ENCODE measurements around the gene CBX1. TPM values are rescaled to one million over a fixed set of nuclear protein-coding genes. Genes with fewer than 3 reads are reported as not detected.

Gene CBX1
- total and polyA plus RNA-seq, 2 of the 13 experiments (the other 11 are each of a cell fraction or from before 2014, with no cell fraction given) = 17.8 to 108 TPM

- Histone ChIP-seq H3K27me3 (ENCODE audit: control insufficient read depth in 1 of 2, insufficient read depth in 2 of 2, low read length in 2 of 2) (no peaks in the 10 kb centered on the region), H2AFZ (ENCODE audit: low read length) (no peak overlapping the region), H4K20me1 (ENCODE audit: insufficient read depth, low read length) (peaks cover 40% of the 10 kb centered on the region), H3K4me3 (replicated peaks in 1 of 3; ENCODE audit: insufficient read depth in 1 of 3, low read depth in 2 of 3, low read length in 3 of 3) (no peak overlapping the region), H3K36me3 (replicated peaks in 1 of 2; ENCODE audit: control insufficient read depth in 1 of 2, insufficient read depth in 2 of 2, low read length in 2 of 2) (peaks cover 52 to 90% of the 10 kb centered on the region in 2 experiments), H3K9me3 (ENCODE audit: low read length) (no peaks in the 10 kb centered on the region), H3K9ac (ENCODE audit: insufficient read depth, low read depth, low read length) (no peak overlapping the region), H3K4me1 (ENCODE audit: insufficient read depth, low read length) (peaks cover 40% of the 10 kb centered on the region), H3K79me2 (ENCODE audit: insufficient read depth, low read length) (peaks cover 28% of the 10 kb centered on the region), H3K27ac (ENCODE audit: extremely low read length, insufficient read depth, low read length) (peak overlapping the region; percentile 25), H3K4me2 (ENCODE audit: low read depth, low read length) (no peak overlapping the region)
- no peak for DNase-seq (ENCODE audit: low spot score)
- ChIA-PET POLR2A (interaction anchor here (1.7 to 3.4 kb wide), 2 partner anchors 8 kb away, joined by 5 to 29 read pairs; partner anchors contain the start of gene NFE2L1), CTCF (ENCODE audit: low intra/inter-chr PET ratio, low total read pairs) (no interaction called here)
- no TSS peak for BruUV-seq (replicated peaks)
- ATAC-seq = no peak
- in situ Hi-C loops (cut with HindIII; ENCODE audit: extremely low pct_ligation_motif_present, low pct_unique_long_range_greater_than_20kb) (no loop called here), intact Hi-C loops (cut with micrococcal nuclease; ENCODE audit: unreplicated experiment) (no loop called here)
- 98% methylated on average over 10 of the region's 10 CpGs for WGBS (ENCODE audit: low lambda C conversion rate)
- no peak for FAIRE-seq
- TF ChIP-seq SMARCE1 (IDR thresholded peaks at IDR 0.05; ENCODE audit: borderline replicate concordance) (no peak), RBAK (CRISPR knock-in tag; IDR thresholded peaks at IDR 0.05) (no peak), ZNF20 (CRISPR knock-in tag; IDR thresholded peaks at IDR 0.05) (no peak), FOXC1 (CRISPR knock-in tag; IDR thresholded peaks at IDR 0.05; ENCODE audit: borderline replicate concordance) (no peak), XBP1 (CRISPR knock-in tag; IDR thresholded peaks at IDR 0.05) (no peak), ZFY (CRISPR knock-in tag; IDR thresholded peaks at IDR 0.05) (no peak), TGIF2 (CRISPR knock-in tag; IDR thresholded peaks at IDR 0.05) (no peak), ZNF629 (CRISPR knock-in tag; conservative IDR thresholded peaks at IDR 0.05) (no peak), SMC3 (IDR thresholded peaks at IDR 0.05; ENCODE audit: low read length) (no peak), TSC22D2 (CRISPR knock-in tag; IDR thresholded peaks at IDR 0.05; ENCODE audit: borderline replicate concordance) (no peak), HDAC2 (CRISPR knock-in tag; IDR thresholded peaks at IDR 0.05) (no peak), IRX3 (CRISPR knock-in tag; IDR thresholded peaks at IDR 0.05; ENCODE audit: borderline replicate concordance, low read depth) (no peak)
- TF ChIP-seq, protein P1, sequence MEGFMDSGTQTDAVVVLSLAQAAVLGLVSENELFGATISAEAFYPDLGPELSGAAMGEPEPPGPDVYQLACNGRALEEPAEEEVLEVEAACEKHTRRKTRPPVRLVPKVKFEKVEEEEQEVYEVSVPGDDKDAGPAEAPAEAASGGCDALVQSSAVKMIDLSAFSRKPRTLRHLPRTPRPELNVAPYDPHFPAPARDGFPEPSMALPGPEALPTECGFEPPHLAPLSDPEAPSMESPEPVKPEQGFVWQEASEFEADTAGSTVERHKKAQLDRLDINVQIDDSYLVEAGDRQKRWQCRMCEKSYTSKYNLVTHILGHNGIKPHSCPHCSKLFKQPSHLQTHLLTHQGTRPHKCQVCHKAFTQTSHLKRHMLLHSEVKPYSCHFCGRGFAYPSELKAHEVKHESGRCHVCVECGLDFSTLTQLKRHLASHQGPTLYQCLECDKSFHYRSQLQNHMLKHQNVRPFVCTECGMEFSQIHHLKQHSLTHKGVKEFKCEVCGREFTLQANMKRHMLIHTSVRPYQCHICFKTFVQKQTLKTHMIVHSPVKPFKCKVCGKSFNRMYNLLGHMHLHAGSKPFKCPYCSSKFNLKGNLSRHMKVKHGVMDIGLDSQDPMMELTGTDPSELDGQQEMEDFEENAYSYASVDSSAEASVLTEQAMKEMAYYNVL (CRISPR knock-in tag; IDR thresholded peaks at IDR 0.05; ENCODE audit: borderline replicate concordance) = no peak
- TF ChIP-seq, protein P2, sequence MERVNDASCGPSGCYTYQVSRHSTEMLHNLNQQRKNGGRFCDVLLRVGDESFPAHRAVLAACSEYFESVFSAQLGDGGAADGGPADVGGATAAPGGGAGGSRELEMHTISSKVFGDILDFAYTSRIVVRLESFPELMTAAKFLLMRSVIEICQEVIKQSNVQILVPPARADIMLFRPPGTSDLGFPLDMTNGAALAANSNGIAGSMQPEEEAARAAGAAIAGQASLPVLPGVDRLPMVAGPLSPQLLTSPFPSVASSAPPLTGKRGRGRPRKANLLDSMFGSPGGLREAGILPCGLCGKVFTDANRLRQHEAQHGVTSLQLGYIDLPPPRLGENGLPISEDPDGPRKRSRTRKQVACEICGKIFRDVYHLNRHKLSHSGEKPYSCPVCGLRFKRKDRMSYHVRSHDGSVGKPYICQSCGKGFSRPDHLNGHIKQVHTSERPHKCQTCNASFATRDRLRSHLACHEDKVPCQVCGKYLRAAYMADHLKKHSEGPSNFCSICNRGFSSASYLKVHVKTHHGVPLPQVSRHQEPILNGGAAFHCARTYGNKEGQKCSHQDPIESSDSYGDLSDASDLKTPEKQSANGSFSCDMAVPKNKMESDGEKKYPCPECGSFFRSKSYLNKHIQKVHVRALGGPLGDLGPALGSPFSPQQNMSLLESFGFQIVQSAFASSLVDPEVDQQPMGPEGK (CRISPR knock-in tag; IDR thresholded peaks at IDR 0.05) = no peak
- TF ChIP-seq, protein P3, sequence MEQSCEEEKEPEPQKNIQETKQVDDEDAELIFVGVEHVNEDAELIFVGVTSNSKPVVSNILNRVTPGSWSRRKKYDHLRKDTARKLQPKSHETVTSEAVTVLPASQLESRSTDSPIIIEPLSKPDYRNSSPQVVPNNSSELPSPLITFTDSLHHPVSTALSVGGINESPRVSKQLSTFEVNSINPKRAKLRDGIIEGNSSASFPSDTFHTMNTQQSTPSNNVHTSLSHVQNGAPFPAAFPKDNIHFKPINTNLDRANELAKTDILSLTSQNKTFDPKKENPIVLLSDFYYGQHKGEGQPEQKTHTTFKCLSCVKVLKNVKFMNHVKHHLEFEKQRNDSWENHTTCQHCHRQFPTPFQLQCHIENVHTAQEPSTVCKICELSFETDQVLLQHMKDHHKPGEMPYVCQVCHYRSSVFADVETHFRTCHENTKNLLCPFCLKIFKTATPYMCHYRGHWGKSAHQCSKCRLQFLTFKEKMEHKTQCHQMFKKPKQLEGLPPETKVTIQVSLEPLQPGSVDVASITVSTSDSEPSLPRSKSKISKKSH (CRISPR knock-in tag; IDR thresholded peaks at IDR 0.05; ENCODE audit: borderline replicate concordance) = no peak
- TF ChIP-seq, protein P4, sequence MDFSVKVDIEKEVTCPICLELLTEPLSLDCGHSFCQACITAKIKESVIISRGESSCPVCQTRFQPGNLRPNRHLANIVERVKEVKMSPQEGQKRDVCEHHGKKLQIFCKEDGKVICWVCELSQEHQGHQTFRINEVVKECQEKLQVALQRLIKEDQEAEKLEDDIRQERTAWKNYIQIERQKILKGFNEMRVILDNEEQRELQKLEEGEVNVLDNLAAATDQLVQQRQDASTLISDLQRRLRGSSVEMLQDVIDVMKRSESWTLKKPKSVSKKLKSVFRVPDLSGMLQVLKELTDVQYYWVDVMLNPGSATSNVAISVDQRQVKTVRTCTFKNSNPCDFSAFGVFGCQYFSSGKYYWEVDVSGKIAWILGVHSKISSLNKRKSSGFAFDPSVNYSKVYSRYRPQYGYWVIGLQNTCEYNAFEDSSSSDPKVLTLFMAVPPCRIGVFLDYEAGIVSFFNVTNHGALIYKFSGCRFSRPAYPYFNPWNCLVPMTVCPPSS (IDR thresholded peaks at IDR 0.05) = no peak
- TF ChIP-seq, protein P5, sequence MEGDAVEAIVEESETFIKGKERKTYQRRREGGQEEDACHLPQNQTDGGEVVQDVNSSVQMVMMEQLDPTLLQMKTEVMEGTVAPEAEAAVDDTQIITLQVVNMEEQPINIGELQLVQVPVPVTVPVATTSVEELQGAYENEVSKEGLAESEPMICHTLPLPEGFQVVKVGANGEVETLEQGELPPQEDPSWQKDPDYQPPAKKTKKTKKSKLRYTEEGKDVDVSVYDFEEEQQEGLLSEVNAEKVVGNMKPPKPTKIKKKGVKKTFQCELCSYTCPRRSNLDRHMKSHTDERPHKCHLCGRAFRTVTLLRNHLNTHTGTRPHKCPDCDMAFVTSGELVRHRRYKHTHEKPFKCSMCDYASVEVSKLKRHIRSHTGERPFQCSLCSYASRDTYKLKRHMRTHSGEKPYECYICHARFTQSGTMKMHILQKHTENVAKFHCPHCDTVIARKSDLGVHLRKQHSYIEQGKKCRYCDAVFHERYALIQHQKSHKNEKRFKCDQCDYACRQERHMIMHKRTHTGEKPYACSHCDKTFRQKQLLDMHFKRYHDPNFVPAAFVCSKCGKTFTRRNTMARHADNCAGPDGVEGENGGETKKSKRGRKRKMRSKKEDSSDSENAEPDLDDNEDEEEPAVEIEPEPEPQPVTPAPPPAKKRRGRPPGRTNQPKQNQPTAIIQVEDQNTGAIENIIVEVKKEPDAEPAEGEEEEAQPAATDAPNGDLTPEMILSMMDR (CRISPR knock-in tag; IDR thresholded peaks at IDR 0.05) = no peak
These were observed 45.0 kb downstream of the CBX1 start for GRCh38 chr17:48056246-48056745.
